Adrenal gland (tissue), 5 donors: Measurements from ENCODE around the gene HIRIP3.

Experiments used
- POLR2A ChIP-seq, 2 donors: fragments of 450-650 bp; IDR thresholded peaks; one replicate each; pipeline ENCODE4 v1.6.1; 2017; ENCODE audit warnings: antibody characterized with exemption in 2 of 2, mild to moderate bottlenecking in 2 of 2, moderate library complexity in 1 of 2
- TF ChIP-seq, protein P1 (sequence below), 6 experiments: fragments of 450-650 bp in 4 of 6; fragments of 200-600 bp in 2 of 6; sonication (generic) in 1 of 6; IDR thresholded peaks; 1 replicate in 5 of 6; 2 replicates in 1 of 6; pipeline versions ENCODE4 v1.5.1 to v1.8.0; 2016 to 2021; ENCODE audit warnings: antibody characterized with exemption in 6 of 6, mild to moderate bottlenecking in 2 of 6, moderate library complexity in 1 of 6
- donor health status: DM: no; HTN: no; CAD: no.

- TF ChIP-seq, protein P1, sequence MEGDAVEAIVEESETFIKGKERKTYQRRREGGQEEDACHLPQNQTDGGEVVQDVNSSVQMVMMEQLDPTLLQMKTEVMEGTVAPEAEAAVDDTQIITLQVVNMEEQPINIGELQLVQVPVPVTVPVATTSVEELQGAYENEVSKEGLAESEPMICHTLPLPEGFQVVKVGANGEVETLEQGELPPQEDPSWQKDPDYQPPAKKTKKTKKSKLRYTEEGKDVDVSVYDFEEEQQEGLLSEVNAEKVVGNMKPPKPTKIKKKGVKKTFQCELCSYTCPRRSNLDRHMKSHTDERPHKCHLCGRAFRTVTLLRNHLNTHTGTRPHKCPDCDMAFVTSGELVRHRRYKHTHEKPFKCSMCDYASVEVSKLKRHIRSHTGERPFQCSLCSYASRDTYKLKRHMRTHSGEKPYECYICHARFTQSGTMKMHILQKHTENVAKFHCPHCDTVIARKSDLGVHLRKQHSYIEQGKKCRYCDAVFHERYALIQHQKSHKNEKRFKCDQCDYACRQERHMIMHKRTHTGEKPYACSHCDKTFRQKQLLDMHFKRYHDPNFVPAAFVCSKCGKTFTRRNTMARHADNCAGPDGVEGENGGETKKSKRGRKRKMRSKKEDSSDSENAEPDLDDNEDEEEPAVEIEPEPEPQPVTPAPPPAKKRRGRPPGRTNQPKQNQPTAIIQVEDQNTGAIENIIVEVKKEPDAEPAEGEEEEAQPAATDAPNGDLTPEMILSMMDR (IDR thresholded peaks at IDR 0.05): no peak
- no peak for TF ChIP-seq POLR2A (IDR thresholded peaks at IDR 0.05)
Measured at GRCh38 chr16:30003670-30004423, 8.4 kb upstream of the HIRIP3 start.
